NB4 (cell line): ENCODE measurements around the gene CMSS1.

ENCODE experiments used
- MAX ChIP-seq: IDR thresholded peaks from 2 replicates; pipeline ENCODE4 v1.6.1; 2011; ENCODE audit warnings: low read depth, low read length
- TF ChIP-seq, protein P1 (sequence below): IDR thresholded peaks from one replicate; pipeline ENCODE4 v1.5.1; 2012; ENCODE audit warnings: low read depth, low read length

- TF ChIP-seq, protein P1, sequence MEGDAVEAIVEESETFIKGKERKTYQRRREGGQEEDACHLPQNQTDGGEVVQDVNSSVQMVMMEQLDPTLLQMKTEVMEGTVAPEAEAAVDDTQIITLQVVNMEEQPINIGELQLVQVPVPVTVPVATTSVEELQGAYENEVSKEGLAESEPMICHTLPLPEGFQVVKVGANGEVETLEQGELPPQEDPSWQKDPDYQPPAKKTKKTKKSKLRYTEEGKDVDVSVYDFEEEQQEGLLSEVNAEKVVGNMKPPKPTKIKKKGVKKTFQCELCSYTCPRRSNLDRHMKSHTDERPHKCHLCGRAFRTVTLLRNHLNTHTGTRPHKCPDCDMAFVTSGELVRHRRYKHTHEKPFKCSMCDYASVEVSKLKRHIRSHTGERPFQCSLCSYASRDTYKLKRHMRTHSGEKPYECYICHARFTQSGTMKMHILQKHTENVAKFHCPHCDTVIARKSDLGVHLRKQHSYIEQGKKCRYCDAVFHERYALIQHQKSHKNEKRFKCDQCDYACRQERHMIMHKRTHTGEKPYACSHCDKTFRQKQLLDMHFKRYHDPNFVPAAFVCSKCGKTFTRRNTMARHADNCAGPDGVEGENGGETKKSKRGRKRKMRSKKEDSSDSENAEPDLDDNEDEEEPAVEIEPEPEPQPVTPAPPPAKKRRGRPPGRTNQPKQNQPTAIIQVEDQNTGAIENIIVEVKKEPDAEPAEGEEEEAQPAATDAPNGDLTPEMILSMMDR, result no peak
- TF ChIP-seq MAX, result no peak
These were observed 389.0 kb downstream of the CMSS1 start for GRCh38 chr3:100206687-100207086.
